Measurements from ENCODE around the gene DBH.

- TF ChIP-seq CTCF (IDR thresholded peaks at IDR 0.05; ENCODE audit: low read depth, low read length, poor library complexity, severe bottlenecking) (peak; percentile 25), EZH2phosphoT487 (IDR thresholded peaks at IDR 0.05; ENCODE audit: borderline replicate concordance, low read length) (no peak)
These were observed 43.3 kb upstream of the DBH start for GRCh38 chr9:133592731-133593409.
